Loucy (cell line): Measurements from ENCODE around the gene PKD1L1.

Experiments
- EZH2phosphoT487 ChIP-seq: fragments of 200-600 bp; IDR thresholded peaks from 2 replicates; pipeline ENCODE4 v1.6.1; 2018; ENCODE audit warnings: antibody characterized with exemption, mild to moderate bottlenecking, moderate library complexity, borderline replicate concordance
- TF ChIP-seq, protein P1 (sequence below): fragments of 200-600 bp; sonication (generic); conservative IDR thresholded peaks from 2 replicates; pipeline ENCODE4 v1.5.1; 2014; ENCODE audit warnings: mild to moderate bottlenecking, antibody characterized with exemption, low read length

DNA sequence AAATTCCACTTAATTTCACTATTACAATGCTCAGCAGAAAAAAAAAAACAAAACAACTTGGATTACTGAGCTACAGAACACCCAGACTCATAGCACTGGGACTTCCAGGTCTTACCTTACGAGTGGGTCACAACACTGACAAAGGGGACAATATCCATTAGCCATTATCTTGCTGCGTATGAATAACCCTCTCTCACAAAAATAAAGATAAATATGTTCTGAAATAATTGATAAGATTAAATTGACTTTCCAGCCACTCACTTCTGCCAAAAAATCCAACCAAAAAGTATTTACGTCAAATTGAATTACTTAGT lies 128.7 kb downstream of the PKD1L1 start:
- TF ChIP-seq, protein P1, sequence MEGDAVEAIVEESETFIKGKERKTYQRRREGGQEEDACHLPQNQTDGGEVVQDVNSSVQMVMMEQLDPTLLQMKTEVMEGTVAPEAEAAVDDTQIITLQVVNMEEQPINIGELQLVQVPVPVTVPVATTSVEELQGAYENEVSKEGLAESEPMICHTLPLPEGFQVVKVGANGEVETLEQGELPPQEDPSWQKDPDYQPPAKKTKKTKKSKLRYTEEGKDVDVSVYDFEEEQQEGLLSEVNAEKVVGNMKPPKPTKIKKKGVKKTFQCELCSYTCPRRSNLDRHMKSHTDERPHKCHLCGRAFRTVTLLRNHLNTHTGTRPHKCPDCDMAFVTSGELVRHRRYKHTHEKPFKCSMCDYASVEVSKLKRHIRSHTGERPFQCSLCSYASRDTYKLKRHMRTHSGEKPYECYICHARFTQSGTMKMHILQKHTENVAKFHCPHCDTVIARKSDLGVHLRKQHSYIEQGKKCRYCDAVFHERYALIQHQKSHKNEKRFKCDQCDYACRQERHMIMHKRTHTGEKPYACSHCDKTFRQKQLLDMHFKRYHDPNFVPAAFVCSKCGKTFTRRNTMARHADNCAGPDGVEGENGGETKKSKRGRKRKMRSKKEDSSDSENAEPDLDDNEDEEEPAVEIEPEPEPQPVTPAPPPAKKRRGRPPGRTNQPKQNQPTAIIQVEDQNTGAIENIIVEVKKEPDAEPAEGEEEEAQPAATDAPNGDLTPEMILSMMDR = no peak; the same call in 1 of the 2 replicates
- TF ChIP-seq EZH2phosphoT487 = no peak
